GM12801 (cell line): ENCODE measurements around the gene MROH9.

Experiments
- TF ChIP-seq, protein P1 (sequence below): IDR thresholded peaks from one replicate; pipeline ENCODE4 v1.5.1; 2011; ENCODE audit warnings: control low read depth; ENCODE audit not compliant: insufficient read length; ENCODE audit errors: extremely low read depth

The MROH9 gene

DNA sequence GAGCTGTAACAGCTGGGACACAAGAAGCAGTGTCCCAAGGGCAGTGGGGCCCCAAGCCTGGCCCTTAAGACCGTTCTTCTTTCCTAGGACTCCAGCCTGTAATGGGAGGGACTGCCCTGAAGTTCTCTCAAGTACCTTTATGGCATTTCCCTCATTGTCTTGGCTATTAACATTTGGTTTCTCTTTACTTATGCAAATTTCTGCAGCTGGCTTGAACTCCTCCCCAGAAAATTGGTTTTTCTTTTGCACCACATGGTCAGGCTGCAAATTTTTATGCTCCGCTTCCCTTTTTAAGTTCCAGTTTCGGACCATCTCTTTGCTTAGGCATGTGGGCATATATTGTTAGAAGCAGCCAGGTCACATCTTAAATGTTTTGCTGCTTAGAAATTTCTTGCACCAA lies 3.1 kb upstream of the MROH9 start:
- TF ChIP-seq, protein P1, sequence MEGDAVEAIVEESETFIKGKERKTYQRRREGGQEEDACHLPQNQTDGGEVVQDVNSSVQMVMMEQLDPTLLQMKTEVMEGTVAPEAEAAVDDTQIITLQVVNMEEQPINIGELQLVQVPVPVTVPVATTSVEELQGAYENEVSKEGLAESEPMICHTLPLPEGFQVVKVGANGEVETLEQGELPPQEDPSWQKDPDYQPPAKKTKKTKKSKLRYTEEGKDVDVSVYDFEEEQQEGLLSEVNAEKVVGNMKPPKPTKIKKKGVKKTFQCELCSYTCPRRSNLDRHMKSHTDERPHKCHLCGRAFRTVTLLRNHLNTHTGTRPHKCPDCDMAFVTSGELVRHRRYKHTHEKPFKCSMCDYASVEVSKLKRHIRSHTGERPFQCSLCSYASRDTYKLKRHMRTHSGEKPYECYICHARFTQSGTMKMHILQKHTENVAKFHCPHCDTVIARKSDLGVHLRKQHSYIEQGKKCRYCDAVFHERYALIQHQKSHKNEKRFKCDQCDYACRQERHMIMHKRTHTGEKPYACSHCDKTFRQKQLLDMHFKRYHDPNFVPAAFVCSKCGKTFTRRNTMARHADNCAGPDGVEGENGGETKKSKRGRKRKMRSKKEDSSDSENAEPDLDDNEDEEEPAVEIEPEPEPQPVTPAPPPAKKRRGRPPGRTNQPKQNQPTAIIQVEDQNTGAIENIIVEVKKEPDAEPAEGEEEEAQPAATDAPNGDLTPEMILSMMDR: no peak

DNA sequence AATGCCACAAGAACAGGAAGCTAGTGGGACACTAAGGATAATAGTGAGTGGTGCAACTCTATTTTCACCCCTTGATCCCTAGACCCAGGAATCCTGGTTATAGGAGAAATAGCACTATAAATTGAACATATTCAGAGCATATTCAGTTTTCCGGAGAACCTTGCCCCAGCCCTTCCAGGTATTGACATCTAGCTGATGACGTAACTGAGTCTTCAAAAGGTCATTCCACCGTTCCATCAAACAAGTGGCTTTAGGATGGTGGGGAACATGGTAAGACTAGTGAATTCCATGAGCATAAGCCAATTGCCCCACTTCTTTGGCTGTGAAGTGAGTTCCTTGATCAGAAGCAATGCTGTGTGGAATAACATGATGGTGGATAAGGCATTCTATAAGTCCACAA lies 2.9 kb downstream of the MROH9 start:
- TF ChIP-seq, protein P1: no peak

DNA sequence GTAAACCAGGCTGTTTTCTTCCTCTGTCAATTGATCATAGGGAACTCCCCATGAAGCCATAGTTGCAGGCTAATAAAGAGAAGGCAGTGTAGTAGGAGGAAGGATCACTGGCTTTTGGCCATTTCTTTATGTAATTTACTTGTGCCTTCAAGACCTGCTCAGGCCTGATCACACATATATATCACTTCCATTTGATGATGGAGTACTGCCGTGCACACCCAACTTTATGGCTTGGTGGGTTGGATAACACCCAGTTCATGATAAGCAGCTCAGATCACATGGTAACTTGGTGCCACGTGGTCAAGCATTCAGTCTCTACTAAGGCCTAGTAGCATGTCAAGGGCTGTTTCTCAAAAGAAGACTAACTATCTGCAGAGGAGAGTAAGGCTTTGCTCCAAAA lies 4.1 kb downstream of the MROH9 start:
- TF ChIP-seq, protein P1: no peak

DNA sequence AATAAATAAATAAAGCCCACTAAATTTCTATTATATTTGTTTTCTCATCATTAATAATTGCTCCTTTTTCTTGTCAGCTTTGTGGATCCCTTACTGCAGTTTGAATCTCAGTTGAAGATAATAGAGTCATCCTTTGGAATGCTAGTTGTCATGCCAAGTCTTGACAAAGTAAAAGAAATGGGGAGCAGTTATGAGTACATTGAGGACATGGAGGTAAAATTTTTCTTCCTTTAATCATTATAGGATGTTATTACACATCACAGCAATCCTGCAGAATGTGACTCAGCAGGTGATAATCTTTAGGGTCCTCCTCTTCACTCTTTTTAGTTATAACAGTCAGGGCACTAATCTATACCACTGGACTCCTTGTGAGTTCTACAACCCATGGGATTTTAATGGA lies 24.1 kb downstream of the MROH9 start:
- TF ChIP-seq, protein P1: no peak

DNA sequence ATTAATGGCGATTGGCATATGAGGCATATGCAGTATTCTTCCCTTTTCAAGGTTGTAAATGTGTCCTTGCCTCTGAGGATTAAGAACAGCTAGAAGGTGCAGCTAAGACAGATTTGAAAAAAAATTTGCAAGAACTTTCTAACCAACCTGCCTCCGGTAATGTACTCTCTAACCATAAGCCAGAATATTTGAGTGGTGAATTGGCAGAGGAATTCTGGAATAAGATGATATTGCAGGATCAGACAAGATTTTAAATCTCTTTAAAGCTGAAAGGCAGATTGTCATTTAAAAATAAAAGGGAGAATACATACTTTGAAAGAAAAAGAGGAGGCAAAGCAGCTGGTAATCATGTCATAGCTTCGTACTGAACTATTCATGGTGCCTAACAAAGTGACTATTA lies 29.2 kb downstream of the MROH9 start:
- TF ChIP-seq, protein P1: no peak

DNA sequence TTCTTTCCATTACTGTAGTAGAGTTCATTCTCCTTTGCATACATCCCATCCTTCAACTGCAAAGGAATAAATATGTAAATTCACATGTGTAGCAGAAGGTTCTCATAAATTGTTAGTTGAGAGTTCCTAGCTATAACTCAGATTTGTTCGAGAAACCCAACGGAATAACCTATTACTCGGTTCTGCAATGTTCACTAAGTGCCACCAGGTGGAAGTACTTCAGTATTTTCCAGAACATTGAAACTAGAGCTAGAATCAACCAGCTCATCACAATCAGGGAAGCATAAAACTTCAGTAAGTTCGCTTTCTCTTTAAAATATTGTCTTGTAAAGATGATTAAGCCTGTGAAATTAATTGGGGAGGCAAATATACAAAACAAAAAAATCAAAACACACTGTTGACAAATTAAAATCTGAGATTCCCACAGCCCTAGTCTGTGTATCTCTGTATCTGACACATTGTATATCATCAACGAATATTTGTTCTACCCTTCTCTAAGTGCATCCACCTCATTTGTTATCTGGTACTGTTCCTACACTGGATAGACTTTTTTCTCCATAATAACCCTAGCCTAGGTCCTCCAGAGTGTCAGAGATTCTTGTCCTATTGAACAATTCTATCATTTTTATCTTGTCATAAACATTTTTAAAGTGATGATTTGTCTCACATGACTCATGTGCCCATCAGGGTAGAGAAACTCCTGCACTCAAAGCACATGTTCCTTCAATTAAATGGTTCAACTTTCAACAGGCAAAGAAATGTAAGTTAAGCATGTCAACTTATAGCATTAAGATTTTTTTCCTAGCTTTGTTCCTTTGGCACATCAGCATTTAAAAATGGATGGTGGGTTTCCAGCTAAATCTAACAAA lies 31.9 kb downstream of the MROH9 start:
- TF ChIP-seq, protein P1: no peak

DNA sequence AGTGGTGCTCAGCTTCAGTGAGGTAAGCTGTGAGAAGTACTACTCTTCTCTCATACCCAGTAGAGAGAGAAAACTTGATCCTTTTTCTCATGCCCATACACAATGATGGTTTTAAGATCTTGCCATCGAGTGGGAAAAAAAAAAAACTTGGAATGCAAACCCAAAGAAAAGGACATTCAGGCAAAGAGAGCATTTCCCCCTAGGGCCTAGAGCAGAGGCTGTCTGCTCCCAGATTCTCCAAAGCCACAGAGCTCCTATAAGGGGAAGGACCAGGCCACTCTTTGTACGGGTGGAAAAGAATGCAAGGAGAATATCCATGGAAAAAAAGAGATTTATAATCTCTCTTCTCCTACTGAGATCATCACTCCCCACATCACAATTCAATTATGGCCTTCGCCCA lies 34.9 kb downstream of the MROH9 start:
- TF ChIP-seq, protein P1: no peak
